T-helper 2 cell treated with Interferon-gamma antibody and Interleukin-4, amounts not matched to agents 5 μg/mL and 100 μg/mL, for 36 hours (primary cell): Measurements from ENCODE around the gene SLC38A8.

ENCODE experiments used
- DNase-seq: peaks from one replicate; pipeline ENCODE4 v3.0.0; 2021; ENCODE audit warnings: low spot score
- H3K27ac Mint-ChIP-seq: one replicate; pipeline ENCODE4 v1.8.0; 2021; ENCODE audit warnings: mild to moderate bottlenecking, mixed read lengths
- H3K27me3 Mint-ChIP-seq: one replicate; pipeline ENCODE4 v1.8.0; 2021; ENCODE audit warnings: low read depth, mixed read lengths
- H3K36me3 Mint-ChIP-seq: one replicate; pipeline ENCODE4 v1.8.0; 2021; ENCODE audit warnings: low read depth, mixed read lengths
- H3K4me1 Mint-ChIP-seq: one replicate; pipeline ENCODE4 v1.8.0; 2021; ENCODE audit warnings: low read depth, mixed read lengths
- H3K4me3 Mint-ChIP-seq: one replicate; pipeline ENCODE4 v1.8.0; 2022; ENCODE audit warnings: mild to moderate bottlenecking, moderate library complexity, mixed read lengths
- H3K9me3 Mint-ChIP-seq: one replicate; pipeline ENCODE4 v1.8.0; 2021; ENCODE audit warnings: mixed read lengths

Gene SLC38A8

DNA sequence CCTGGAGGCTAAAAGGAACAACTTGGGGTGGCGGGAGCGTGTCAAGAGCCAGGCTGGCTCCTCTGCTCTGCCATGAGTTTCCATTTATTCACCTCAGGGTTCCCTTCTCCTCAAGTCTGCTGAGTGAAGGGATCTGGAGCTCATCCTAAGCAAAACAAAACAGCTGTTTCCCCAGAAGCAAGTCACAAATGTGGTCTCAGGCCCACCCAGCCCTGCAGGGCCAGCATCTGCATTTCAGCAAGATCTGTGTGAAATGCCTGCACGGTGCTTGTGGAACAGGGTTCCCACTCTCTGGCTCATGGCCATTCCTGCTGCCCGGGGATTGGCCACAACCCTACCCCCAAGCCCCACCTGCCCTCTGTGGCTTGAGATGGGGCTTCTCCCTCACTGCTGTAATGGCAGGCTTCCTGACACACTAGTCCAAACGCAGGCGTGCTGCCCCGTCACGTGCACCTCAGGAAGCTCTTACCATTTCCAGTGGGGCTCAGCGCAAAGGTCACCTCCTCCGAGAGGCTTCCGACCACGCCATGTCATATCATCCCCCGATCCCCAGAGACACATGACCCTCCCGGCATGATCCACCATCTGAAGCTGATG lies 2.3 kb downstream of the SLC38A8 start:
- DNase-seq, result no peak
- H3K36me3 Mint-ChIP-seq, result no peaks in the 10 kb centered on the region
- H3K27ac Mint-ChIP-seq, result no peak overlapping the region
- no peak overlapping the region for H3K4me3 Mint-ChIP-seq
- H3K9me3 Mint-ChIP-seq, result peaks cover 4% of the 10 kb centered on the region
- H3K4me1 Mint-ChIP-seq, result peaks cover 3% of the 10 kb centered on the region
- H3K27me3 Mint-ChIP-seq, result peaks cover 24% of the 10 kb centered on the region

DNA sequence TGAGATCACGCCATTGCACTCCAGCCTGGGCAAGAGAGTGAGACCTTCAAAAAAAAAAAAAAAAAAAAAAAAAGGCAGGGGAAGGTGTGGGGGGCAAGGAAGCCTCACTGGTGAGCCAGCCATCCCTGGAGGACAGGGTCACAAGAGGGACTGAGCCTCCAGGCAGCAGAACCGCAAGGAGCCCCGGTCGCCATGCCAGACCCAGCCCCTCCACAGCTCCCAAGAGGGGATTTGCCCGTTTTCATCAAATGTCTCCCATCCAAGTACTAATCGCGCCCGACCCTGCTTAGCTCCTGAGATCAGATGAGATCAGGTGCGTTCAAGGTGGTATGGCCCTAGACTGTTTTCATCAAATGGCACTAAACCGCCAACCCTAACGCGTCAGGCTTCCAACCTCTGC lies 2.9 kb downstream of the SLC38A8 start:
- H3K27me3 Mint-ChIP-seq, result peaks cover 21% of the 10 kb centered on the region
- H3K4me1 Mint-ChIP-seq, result peaks cover 3% of the 10 kb centered on the region
- no peak for DNase-seq
- H3K27ac Mint-ChIP-seq, result no peak overlapping the region
- H3K36me3 Mint-ChIP-seq, result no peaks in the 10 kb centered on the region
- H3K9me3 Mint-ChIP-seq, result peaks cover 4% of the 10 kb centered on the region
- no peak overlapping the region for H3K4me3 Mint-ChIP-seq

DNA sequence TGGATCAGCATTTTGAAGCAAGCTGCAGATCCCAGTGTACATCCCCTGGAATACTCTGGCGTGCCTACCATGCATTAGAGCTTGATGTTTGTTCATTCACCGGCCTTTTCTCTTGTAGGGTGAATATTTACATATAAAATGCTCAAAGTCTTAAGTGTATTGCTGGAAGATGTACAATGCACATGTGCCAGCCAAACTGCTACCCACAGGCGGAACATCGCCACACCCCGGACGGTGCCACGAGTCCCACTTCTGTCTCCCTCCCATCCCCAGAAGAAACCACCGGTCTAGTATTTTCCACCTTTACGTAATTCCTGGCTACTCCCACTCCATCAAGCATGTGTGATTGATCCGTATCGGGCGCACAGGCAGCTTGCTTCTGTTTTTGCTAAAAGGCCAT lies 4.1 kb downstream of the SLC38A8 start:
- peaks cover 12% of the 10 kb centered on the region for H3K27me3 Mint-ChIP-seq
- no peak overlapping the region for H3K4me3 Mint-ChIP-seq
- peaks cover 4% of the 10 kb centered on the region for H3K9me3 Mint-ChIP-seq
- DNase-seq, result no peak
- H3K4me1 Mint-ChIP-seq, result no peaks in the 10 kb centered on the region
- H3K27ac Mint-ChIP-seq, result no peak overlapping the region
- no peaks in the 10 kb centered on the region for H3K36me3 Mint-ChIP-seq

DNA sequence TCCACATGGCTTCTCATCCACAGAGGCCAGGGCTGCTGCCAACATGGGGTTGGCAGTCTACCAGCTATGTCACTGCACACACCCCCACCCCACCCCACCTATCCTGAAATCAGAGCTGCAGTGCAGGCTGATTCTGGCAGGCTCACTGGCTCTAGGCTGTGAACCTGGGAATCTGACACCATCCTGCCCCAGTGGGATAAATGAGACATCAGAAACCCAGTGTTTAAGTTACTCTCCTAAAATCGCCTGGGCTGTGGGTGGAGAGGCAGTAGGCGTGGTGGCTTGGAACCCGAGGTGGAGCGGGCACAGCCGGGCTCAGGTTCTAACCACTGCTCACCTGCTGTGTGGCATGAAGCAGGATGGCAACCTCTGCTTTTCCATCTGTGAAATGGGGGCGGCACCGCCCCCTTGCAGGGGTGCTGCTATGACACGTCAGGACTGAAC lies 5.6 kb downstream of the SLC38A8 start:
- Mint-ChIP-seq H3K9me3 (peaks cover 4% of the 10 kb centered on the region), H3K27ac (no peak overlapping the region), H3K36me3 (no peaks in the 10 kb centered on the region), H3K27me3 (no peaks in the 10 kb centered on the region), H3K4me3 (no peak overlapping the region), H3K4me1 (no peaks in the 10 kb centered on the region)
- DNase-seq, result no peak

DNA sequence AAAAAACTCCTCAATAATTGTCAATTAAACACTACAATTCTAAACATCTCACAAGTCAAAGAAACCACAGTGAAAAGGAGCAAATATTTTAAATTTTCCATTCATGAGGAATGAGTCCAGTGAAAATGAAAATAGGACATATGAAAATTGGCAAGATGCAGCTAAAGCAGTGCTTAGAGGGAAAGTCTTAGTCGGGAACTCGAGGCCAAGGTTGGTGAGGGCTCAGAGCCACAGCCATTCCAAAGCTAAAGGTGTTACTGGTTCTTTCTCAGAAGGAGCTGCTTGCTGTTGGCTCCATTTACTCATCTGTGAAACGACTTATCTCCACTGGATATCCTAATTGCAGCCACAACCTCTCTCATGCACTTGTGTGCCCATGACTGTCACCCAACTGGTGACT lies 6.5 kb downstream of the SLC38A8 start:
- H3K9me3 Mint-ChIP-seq, result peaks cover 4% of the 10 kb centered on the region
- H3K4me1 Mint-ChIP-seq, result no peaks in the 10 kb centered on the region
- H3K4me3 Mint-ChIP-seq, result no peak overlapping the region
- H3K27ac Mint-ChIP-seq, result no peak overlapping the region
- H3K27me3 Mint-ChIP-seq, result no peaks in the 10 kb centered on the region
- H3K36me3 Mint-ChIP-seq, result no peaks in the 10 kb centered on the region
- no peak for DNase-seq

DNA sequence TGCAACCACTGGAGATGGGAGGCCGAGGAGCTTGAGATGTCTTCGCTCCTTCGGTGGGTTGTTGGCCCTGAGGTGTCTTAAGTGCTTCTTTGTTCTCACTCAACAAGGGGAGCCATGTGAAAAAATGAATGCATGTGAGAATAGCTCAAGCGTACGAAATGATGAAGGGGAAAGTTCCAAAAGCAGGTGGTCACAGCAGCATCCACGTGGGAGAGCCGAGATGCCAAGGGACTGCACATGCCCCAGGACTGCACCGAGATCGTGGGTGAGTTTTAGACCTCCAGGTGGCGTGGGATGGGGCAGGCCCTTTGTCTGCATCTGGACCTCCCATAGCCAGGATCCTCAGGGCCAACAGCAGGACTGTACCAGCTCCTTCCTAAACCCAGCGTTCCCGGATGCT lies 8.1 kb downstream of the SLC38A8 start:
- DNase-seq, result no peak
- H3K27me3 Mint-ChIP-seq, result peaks cover 2% of the 10 kb centered on the region
- no peak overlapping the region for H3K27ac Mint-ChIP-seq
- no peak overlapping the region for H3K4me3 Mint-ChIP-seq
- peaks cover 4% of the 10 kb centered on the region for H3K9me3 Mint-ChIP-seq
- H3K36me3 Mint-ChIP-seq, result no peaks in the 10 kb centered on the region
- H3K4me1 Mint-ChIP-seq, result peaks cover 3% of the 10 kb centered on the region

DNA sequence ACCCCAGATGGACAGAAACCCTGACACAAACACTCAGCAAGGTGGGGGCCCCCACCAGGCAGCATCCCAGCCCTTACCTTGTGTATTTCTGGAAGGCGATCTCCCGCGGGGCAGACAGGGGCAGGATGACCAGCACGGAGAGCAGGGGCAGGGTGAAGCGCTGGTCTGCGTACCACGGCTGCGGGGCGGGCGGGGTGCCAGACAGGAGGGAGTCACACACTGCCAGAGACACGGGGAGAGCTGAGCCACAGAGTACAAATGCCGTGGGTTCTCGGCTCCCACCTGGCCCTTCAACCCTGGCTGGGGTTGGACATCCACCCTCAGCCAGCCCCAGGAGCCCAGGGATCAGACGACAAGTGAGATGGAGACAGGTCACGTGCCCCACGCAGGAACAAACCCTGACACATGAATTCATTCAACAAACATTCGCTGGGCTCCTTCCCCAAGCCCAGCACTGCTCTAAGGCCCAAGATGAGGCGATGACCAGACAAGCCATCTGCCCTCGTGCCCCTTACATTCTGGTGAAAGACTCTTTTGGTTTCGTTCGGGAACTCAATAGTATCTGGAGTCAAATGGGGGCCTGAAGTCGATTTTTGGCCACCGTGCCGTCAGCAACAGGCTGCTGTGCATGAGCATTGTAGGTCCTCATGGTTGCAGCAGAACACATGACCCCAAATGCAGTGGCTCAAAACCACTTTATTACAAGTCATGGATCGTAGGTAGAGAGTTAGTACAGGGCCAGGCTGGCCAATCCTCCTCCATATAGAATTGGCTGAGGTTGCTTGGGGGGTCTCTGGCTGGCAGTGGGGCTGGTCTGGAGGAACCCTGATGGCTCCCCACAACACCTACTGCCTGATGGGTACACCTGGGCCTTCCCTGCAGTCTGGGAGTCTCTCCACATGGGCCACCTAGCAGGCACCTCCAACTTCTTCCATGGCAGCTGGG lies 9.1 kb downstream of the SLC38A8 start:
- Mint-ChIP-seq H3K4me1 (peaks cover 5% of the 10 kb centered on the region), H3K4me3 (no peak overlapping the region), H3K27me3 (peaks cover 4% of the 10 kb centered on the region), H3K27ac (no peak overlapping the region), H3K9me3 (peaks cover 4% of the 10 kb centered on the region), H3K36me3 (no peaks in the 10 kb centered on the region)
- no peak for DNase-seq

DNA sequence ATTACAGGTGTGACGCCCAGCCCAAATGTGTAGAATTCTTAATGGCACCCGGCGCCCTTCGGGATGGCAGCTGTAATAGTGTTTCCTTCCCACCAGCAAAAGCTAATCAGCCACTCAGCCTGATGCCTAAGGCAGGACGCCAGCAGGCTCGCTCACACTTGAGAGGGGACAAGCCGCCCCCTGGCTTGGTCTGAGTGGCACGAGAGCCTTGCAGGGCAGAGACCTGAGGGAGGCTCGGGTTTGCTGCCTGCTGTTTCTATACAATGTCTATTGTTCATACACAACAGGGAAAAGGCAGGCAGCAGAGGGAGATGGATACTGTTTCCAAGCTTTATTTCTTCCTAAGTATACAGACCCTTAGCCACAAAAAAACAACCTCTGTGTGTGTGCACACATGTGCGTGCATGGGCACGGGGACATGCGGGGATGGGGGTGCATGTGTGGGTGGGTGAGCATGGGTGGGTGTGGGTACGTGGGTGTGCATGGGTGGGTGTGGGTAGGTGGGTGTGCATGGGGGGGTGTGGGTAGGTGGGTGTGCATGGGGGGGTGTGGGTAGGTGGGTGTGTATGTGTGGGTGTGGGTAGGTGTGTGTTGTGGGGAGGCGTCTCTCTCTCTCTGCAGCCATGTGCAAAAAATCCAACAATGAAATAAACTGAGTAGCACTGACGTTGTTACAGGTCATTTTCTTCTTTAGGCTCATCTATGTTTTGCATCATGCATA lies 10.0 kb downstream of the SLC38A8 start:
- H3K4me3 Mint-ChIP-seq, result no peak overlapping the region
- H3K4me1 Mint-ChIP-seq, result peaks cover 5% of the 10 kb centered on the region
- H3K36me3 Mint-ChIP-seq, result no peaks in the 10 kb centered on the region
- H3K9me3 Mint-ChIP-seq, result peaks cover 4% of the 10 kb centered on the region
- H3K27me3 Mint-ChIP-seq, result peaks cover 9% of the 10 kb centered on the region
- H3K27ac Mint-ChIP-seq, result no peak overlapping the region
- no peak for DNase-seq

DNA sequence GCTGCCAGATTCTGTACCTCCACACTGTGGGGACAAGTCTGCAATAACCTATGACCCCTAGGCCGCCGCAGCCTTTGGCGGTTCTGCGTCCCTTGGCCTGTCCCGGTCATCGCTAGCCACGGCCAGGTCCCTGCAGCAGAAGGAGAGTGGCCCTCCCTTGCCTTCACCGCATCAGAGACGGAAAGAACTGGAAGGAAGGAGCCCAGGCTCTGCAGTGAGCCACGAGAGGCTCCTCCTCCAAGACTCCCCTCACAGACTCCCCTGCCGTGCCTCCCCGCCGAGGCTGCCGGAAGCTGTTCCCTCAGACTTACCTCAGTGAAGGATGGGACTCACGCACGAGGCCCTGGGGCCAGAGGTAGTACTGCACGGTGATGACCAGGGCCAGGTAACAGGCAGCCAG lies 11.0 kb downstream of the SLC38A8 start:
- Mint-ChIP-seq H3K27ac (no peak overlapping the region), H3K4me3 (no peak overlapping the region), H3K27me3 (peaks cover 10% of the 10 kb centered on the region), H3K9me3 (peaks cover 4% of the 10 kb centered on the region), H3K36me3 (no peaks in the 10 kb centered on the region), H3K4me1 (peaks cover 5% of the 10 kb centered on the region)
- DNase-seq, result no peak

DNA sequence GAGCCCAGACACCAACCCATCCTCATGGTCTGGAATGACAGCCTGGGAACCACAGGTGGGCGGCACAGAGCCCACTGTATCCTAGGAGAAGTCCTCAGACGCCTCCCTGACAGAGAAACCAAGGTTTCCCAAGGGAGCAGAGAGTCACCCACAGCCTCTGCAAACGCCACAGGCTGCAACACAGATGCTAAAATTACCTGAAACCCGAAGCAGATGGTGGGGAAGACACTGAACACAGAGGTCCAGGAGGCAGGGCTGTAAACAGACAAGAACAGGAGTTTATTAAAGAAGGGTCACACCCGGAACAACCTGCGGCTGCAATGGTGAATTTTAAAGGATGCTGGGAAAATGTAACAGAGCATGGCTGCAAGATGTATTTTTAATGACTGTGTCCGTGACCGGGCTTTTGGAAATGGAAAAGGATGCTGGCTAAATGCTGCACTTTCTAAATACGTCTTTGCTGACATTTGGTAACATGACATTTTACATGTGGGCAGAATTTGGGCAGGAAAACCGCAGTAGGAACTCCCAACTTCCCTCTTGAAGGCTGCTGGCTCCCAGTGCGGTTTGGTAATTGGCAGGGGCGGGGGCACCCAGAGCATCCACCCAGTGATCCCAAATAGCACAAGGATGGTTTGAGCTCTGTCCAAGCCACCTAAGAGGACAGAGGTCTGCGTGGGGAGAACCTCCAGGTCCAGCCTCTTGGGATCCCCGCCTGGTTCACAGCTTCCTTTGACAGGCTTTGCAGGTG lies 13.1 kb downstream of the SLC38A8 start:
- H3K27ac Mint-ChIP-seq, result no peak overlapping the region
- H3K4me1 Mint-ChIP-seq, result peaks cover 5% of the 10 kb centered on the region
- H3K4me3 Mint-ChIP-seq, result no peak overlapping the region
- peaks cover 10% of the 10 kb centered on the region for H3K27me3 Mint-ChIP-seq
- DNase-seq, result peak; percentile 9
- H3K9me3 Mint-ChIP-seq, result no peaks in the 10 kb centered on the region
- H3K36me3 Mint-ChIP-seq, result no peaks in the 10 kb centered on the region

DNA sequence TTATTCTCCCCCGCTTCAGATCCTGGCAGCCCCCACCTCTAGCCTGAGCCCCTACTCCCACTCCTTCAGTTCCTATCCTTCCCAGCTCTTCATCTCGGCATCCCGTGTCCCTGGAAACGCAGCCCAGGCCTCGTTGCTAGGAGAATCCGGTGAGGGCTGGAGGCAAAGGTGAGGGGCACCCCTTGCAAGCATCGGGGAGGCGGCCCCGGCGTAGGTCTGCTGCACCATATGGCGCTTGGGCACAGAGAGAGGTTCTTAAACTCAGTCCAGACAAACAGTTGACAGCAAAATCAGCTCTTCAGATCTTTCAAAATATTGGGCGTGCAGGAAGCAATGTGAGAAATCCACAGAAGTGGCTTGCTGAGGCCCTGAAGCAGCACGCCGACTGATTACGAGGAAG lies 15.0 kb downstream of the SLC38A8 start:
- DNase-seq, result no peak
- no peaks in the 10 kb centered on the region for H3K9me3 Mint-ChIP-seq
- H3K4me1 Mint-ChIP-seq, result peaks cover 5% of the 10 kb centered on the region
- no peak overlapping the region for H3K27ac Mint-ChIP-seq
- no peaks in the 10 kb centered on the region for H3K36me3 Mint-ChIP-seq
- H3K27me3 Mint-ChIP-seq, result peaks cover 10% of the 10 kb centered on the region
- H3K4me3 Mint-ChIP-seq, result no peak overlapping the region

DNA sequence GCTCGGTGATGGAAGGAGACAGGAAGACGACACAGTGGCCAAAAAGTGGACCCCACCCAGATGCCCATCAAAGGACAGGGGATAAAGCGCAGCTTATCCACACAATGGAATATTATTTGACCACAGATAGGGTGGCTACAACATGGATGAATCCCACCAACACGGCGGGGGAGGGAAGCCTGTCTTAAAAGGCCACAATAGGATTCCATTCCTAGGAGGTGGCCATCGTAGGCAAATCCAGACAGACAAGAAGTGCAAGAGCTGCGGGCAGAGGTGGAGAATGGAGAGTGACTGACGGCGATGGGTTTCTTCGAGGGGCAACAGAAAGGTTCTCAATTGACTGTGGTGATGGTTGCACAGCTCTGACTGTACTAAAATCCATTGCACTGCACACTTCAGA lies 16.0 kb downstream of the SLC38A8 start:
- Mint-ChIP-seq H3K9me3 (peaks cover under 1% of the 10 kb centered on the region), H3K27ac (no peak overlapping the region), H3K4me1 (peaks cover 5% of the 10 kb centered on the region), H3K27me3 (peaks cover 10% of the 10 kb centered on the region), H3K36me3 (no peaks in the 10 kb centered on the region), H3K4me3 (no peak overlapping the region)
- no peak for DNase-seq

DNA sequence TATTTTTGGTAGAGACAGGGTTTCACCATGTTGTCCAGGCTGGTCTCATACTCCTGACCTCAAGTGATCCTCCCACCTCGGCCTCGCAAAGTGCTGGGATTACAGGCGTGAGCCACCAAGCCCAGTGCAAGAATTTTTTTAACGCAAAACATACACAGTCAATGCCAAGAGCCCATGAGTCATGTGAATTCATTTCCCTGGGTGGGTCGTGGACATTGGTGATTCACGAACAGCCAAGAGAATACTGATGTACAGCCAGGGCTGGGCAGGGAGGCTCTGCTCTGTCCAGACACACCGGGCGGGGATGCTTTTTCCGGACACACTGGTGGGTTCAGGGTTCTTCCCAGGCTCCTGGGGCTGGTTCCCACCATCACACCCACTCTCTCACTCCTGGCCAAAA lies 17.7 kb downstream of the SLC38A8 start:
- no peak for DNase-seq
- Mint-ChIP-seq H3K27me3 (peaks cover 10% of the 10 kb centered on the region), H3K4me3 (no peak overlapping the region), H3K36me3 (no peaks in the 10 kb centered on the region), H3K27ac (no peak overlapping the region), H3K4me1 (peaks cover 5% of the 10 kb centered on the region), H3K9me3 (peaks cover 5% of the 10 kb centered on the region)
